GM18505 (cell line): ENCODE data around the gene IFI27.
A peak's percentile ranks its signal among the peaks of the same experiment; 100 is the strongest.
"Not testable (repeated sequence)": the region's sequence is repeated elsewhere in the genome, so short reads cannot be mapped to it uniquely, and the experiment has no call there.

Experiments used
- ATAC-seq: cut with Tn5 transposase; IDR thresholded peaks from one replicate; pipeline ENCODE4 v1.9.1; 2021; ENCODE audit not compliant: unreplicated experiment
- POLR2A ChIP-seq: IDR thresholded peaks from 4 replicates; pipeline ENCODE4 v1.6.1; 2011; ENCODE audit warnings: borderline replicate concordance; ENCODE audit not compliant: insufficient read depth, insufficient read length; ENCODE audit errors: extremely low read depth

Gene IFI27

GRCh38 chr14:94110552-94111181 is at the start of gene IFI27:
TSS of gene IFI27 (plus strand) at chr14:94110736.
- no peak for ATAC-seq

DNA sequence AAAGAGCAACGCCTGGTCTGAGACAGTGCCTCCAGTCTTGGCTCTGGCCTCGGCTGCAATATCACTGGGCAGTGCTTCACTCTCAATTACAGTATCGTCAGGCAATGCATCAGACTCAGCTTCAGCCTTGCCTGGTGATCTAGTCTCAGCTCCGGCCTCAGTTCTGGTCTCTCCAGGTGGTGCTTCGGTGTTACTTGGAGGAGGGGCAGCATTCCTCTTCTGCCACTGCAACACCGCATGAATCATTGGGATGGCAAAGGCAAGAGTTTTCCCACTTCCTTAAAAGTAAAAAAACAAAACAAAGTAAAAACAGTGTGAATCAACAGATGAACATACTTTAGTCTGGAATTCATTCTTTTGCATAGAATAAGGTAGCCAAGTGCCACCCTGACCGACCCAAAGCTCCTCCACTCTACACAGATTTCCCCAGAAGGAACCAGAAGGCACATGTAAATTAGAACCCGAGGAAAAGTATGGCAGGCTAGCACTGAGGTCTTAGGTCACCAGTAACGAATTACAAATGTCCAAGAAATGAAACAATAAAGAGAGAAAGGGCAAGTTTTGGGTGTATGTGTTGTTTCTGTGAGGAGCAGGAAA is 48.1 kb upstream of the IFI27 start:
- no peak for ATAC-seq
- no peak for TF ChIP-seq POLR2A

More at GRCh38 chr14:94110552-94111181, at the start of gene IFI27:
- TF ChIP-seq POLR2A = peak; percentile 53

DNA sequence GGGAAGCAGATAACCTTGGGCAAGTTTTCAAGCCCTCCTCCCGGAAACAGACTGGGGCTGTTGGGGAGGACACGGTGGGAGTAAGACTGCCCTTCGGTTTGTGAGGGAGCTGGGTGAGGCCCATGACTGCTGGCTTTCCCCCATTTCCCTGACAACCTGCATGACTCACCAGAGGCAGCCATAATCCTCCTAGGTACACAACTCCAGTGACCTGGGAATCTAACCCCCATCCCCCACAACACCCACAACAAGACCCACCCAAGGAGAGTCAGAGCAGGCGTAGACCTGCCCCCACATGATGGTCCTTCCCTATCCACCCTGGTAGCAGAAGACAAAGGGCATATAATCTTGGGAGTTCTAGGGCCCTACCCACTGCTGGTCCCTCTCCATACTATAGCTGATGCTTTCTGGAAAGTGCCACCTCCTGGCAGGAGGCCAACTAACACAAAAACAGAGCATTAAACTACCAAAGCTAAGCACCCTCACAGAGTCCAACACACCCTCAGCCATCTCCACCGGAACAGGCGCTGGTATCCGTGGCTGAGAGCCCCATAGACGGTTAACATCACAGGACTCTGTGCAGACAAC is 44.4 kb upstream of the IFI27 start:
- ATAC-seq = no peak
- TF ChIP-seq POLR2A = no peak

DNA sequence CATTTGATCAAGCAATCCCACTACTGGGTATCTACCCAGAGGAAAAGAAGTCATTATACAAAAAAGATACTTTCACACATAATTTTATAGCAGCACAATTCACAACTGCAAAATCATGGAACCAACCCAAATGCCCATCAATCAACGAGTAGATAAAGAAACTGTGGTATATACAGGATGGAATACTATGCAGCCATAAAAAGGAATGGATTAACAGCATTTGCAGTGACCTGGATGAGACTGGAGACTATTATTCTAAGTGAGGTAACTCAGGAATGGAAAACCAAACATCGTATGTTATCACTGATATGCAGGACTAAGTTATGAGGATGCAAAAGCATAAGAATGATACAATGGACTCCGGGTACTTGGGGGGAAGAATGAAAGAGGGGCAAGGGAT is 38.5 kb upstream of the IFI27 start:
- not testable (repeated sequence) for ATAC-seq

DNA sequence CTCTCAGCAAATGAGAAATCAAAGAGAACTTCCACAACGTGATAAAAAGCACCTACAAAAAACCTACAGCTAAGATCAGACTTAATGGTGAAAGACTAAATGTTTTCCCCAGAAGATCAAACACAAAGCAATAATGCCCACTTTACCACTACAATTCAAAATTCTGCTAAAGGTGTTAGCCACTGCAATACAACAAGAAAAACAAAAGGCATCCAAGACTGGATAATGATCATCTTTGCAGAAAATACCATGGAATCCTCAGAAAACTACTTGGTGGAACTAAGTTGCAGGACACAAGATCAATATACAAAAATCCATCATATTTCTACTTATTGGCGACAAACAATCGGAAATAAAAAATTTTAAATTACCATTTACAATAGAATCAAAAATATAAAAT is 36.0 kb upstream of the IFI27 start:
- ATAC-seq = no peak

DNA sequence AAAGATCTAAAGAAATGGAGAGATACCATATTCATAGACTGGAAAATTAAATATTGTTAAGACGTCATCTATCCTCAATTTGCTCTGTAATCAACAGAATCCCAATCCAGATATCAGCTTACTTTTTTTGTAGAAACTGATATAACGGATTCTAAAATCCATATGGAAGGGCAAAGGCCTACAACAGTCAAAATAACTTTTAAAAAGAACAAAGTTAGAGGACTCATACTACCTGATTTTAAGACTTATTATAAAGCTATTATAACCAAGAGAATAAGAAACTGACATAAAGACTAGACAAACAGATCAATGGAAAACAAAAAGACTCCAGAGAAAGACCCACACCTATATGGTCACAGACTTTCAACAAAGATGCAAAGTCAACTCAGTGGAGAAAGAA is 35.5 kb upstream of the IFI27 start:
- TF ChIP-seq POLR2A = no peak
- no peak for ATAC-seq

More for the DNA sequence above, 36.0 kb upstream of the IFI27 start:
- TF ChIP-seq POLR2A = no peak

DNA sequence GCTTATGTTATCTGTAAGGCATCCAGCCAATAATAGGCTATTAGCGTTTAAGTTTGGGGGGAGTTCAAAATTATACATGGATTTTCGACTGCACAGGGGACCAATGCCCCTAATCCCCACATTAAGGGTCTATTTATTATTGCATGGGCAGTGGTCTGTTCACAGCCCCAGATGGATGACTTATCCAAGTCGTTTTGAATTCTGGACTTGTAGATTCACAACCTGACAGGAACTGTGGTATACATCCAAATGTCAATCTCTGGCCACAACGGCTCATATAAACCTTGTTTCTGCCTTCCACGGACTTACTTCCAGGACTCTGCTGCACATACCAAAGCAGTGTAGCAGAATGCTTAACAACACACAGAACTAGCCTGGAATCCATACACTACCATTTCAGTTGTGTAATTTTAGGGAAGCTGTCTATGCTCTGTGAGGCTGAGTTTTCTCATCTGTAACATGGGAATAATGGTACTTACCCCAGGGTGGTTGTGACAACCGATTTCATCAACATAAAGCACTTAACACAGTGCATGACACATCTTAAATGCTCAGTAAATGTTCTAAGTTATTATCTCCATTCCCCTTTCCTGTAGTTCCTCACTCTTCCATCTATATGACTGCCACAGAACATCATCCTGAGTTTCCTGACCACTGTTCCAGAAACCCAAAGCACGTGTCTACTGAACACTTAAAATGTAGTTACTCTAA is 33.3 kb upstream of the IFI27 start:
- TF ChIP-seq POLR2A = no peak
- no peak for ATAC-seq

DNA sequence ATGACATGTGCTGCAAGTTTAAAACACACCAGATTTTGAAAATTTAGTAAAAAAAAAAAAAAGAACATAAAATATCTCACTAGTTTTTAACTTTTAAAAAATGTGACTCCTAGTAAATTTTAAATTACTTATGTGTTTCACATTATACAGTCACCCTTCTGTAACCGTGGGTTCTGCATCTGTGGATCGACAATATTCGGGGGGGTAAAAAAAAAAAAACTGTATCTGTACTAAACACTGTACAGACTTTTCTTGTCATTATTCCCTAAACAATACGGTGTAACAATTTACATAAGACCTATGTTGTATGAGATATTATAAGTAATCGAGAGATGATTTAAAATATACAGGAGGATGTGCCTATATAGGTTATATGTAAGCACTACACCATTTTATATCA is 32.7 kb upstream of the IFI27 start:
- no peak for ATAC-seq

DNA sequence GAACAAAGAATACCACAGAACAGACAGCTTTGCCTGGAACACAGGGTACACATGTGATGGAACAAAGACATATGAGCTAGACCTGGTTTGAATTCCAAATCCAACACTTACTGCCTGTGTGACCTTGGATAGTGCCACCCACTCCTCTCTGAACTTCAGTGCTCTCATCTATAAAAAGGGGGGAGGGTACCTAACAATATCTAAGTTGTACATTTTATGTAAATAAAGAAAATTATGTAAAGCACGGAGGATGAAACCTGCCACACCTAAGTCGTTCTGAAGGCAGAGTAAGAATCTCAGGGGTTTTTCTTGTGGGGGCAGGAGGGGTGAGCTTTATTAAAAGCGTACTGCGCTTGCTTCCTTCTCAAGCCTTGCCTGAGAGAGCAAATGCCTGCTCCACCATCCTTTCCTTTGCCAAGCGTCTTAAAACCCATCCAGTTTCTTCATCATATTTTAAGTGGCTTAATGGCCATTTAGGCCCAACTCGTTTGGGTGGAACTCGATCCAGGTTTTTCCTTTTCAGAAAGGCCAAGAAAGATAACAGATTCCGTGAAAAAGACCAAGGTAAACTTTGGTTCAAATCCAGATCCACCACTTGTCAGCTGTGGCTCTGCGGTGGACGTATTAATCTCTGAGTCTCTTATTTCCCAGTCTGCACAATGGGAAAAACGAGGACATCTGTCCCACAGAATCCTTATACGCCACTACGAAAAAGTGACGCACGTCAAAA is 30.5 kb upstream of the IFI27 start:
- no peak for ATAC-seq
- TF ChIP-seq POLR2A = no peak

More for the DNA sequence above, 32.7 kb upstream of the IFI27 start:
- no peak for TF ChIP-seq POLR2A

- ATAC-seq = peak; percentile 97
Observed at GRCh38 chr14:94080621-94081385, 29.7 kb upstream of the IFI27 start, which contains the start of the genes DDX24 and IFI27L1. TSS of gene DDX24 (minus strand) at chr14:94081202. CDS start at chr14:94079742, 1,460 bp downstream. TSS of gene IFI27L1 (plus strand) at chr14:94081310. CDS start at chr14:94096938, 15,628 bp downstream.

GRCh38 chr14:94081386-94081820 is 29.1 kb upstream of the IFI27 start:
- ATAC-seq = no peak
- no peak for TF ChIP-seq POLR2A

More at GRCh38 chr14:94080621-94081385, 29.7 kb upstream of the IFI27 start, which contains the start of the genes DDX24 and IFI27L1:
- peak; percentile 94 for TF ChIP-seq POLR2A

DNA sequence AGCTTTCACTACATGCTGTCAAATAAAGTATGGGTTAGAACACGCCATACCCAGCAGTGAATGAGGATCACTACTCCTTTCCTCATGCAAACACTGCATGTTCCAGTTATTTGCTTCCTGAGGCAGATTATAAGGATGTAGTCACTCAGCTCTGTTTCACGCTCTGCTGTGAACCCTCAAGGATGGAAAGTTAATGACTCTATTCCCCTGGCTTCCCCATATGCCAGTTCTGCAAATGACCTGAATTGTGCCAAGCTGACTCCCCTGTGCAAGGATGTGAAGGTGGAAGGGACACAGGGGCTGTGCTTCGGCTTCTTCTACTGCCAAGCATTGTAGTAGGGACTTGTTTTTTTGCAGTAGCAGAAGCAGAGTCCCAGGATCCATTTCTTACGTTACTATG is 22.6 kb upstream of the IFI27 start:
- no peak for TF ChIP-seq POLR2A
- no peak for ATAC-seq

- TF ChIP-seq POLR2A = no peak
- no peak for ATAC-seq
Observed at GRCh38 chr14:94088516-94088915, 22.0 kb upstream of the IFI27 start.

DNA sequence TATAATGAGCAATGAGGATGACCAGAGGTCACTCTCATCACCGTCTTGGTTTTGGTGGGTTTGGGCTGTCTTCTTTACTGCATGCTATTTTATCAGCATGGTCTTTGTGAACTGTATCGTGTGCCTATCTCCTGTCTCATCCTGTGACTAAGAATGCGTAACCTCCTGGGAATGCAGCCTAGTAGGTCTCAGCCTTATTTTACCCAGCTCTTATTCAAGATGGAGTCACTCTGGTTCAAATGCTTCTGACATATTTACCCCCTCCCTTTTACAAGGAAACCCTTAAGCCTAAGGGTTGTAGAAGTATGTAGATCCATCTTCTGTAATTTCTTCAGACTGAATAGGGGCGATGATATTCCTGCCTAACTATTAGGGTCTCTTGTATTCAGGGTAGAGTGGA is 21.1 kb upstream of the IFI27 start:
- no peak for TF ChIP-seq POLR2A
- ATAC-seq = no peak
